Panc1 (cell line): ENCODE measurements around the gene CCN5.

Experiments used
- SIN3A ChIP-seq: IDR thresholded peaks from 2 replicates; pipeline ENCODE4 v1.6.1; 2012; ENCODE audit warnings: low read depth, mild to moderate bottlenecking, low read length, moderate library complexity, borderline replicate concordance; ENCODE audit not compliant: insufficient read depth
- TCF7L2 ChIP-seq: IDR thresholded peaks from 2 replicates; pipeline ENCODE4 v1.6.1; 2011; ENCODE audit warnings: mild to moderate bottlenecking, low read depth, low read length, inconsistent platforms
- TF ChIP-seq, protein P1 (sequence below): fragments of 450-650 bp; IDR thresholded peaks from 2 replicates; pipeline ENCODE4 v1.5.1; 2017; ENCODE audit warnings: mild to moderate bottlenecking

DNA sequence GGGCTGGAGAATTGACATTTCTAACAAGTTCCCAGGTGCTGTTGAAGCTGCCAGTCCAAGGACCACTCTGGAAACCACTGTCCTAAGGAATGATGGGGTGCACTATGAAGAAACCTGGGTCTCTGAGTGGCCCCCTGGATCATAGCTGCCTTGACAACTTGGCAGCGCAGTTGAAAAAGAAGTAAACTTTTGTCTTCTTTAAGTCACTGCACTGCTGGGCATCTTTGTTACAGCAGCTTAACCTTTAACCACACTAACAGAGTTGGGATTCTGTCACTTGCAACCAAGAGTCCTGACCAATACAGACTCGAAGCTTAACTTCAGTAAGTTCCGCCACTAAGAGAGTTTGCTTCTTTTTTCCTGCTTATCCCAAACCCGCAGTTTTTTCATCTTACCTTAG, 21.9 kb downstream of the CCN5 start:
- TF ChIP-seq, protein P1, sequence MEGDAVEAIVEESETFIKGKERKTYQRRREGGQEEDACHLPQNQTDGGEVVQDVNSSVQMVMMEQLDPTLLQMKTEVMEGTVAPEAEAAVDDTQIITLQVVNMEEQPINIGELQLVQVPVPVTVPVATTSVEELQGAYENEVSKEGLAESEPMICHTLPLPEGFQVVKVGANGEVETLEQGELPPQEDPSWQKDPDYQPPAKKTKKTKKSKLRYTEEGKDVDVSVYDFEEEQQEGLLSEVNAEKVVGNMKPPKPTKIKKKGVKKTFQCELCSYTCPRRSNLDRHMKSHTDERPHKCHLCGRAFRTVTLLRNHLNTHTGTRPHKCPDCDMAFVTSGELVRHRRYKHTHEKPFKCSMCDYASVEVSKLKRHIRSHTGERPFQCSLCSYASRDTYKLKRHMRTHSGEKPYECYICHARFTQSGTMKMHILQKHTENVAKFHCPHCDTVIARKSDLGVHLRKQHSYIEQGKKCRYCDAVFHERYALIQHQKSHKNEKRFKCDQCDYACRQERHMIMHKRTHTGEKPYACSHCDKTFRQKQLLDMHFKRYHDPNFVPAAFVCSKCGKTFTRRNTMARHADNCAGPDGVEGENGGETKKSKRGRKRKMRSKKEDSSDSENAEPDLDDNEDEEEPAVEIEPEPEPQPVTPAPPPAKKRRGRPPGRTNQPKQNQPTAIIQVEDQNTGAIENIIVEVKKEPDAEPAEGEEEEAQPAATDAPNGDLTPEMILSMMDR: no peak
- no peak for TF ChIP-seq TCF7L2
- no peak for TF ChIP-seq SIN3A
